HL-60 (cell line): ENCODE data around the gene OR10A2.

ENCODE experiments used
- DNase-seq, 2 experiments: peaks; one replicate each; pipeline ENCODE4 v3.0.0-alpha.2; 2010 to 2020; ENCODE audit warnings: low read depth in 1 of 2, low spot score in 1 of 2
- H3K27ac ChIP-seq: fragments of 250-450 bp; sonication (Bioruptor Pico); replicated peaks from 2 replicates; pipeline ENCODE4 v1.5.1; 2020; ENCODE audit warnings: mild to moderate bottlenecking, moderate library complexity
- H3K27me3 ChIP-seq: fragments of 250-450 bp; sonication (Bioruptor Pico); 2 replicates; pipeline ENCODE4 v1.5.1; 2021; ENCODE audit warnings: mild to moderate bottlenecking, moderate library complexity; ENCODE audit not compliant: insufficient read depth, poor library complexity, severe bottlenecking
- H3K4me3 ChIP-seq: replicated peaks from 2 replicates; pipeline ENCODE4 v1.5.1; 2011; ENCODE audit warnings: mild to moderate bottlenecking, control low read depth, low read length; ENCODE audit not compliant: insufficient read depth
- CTCF ChIP-seq: IDR thresholded peaks from one replicate; pipeline ENCODE4 v1.5.1; 2011; ENCODE audit warnings: low read length, control low read depth, inconsistent platforms; ENCODE audit not compliant: insufficient read depth
- GABPA ChIP-seq: IDR thresholded peaks from 2 replicates; pipeline ENCODE4 v1.6.1; 2012; ENCODE audit warnings: low read depth
- POLR2AphosphoS5 ChIP-seq: IDR thresholded peaks from 2 replicates; pipeline ENCODE4 v1.6.1; 2012; ENCODE audit warnings: low read depth
- REST ChIP-seq: IDR thresholded peaks from 2 replicates; pipeline ENCODE4 v1.6.1; 2012; ENCODE audit warnings: low read depth; ENCODE audit not compliant: insufficient replicate concordance
- SPI1 ChIP-seq: IDR thresholded peaks from 2 replicates; pipeline ENCODE4 v1.6.1; 2012; ENCODE audit warnings: low read depth, mild to moderate bottlenecking, borderline replicate concordance

The OR10A2 gene

GRCh38 chr11:6888830-6889229 lies 26.0 kb downstream of the OR10A2 start:
- Histone ChIP-seq H3K4me3 (no peak overlapping the region), H3K27me3 (no peaks in the 10 kb centered on the region), H3K27ac (no peak overlapping the region)
- no peak for DNase-seq
- TF ChIP-seq GABPA (no peak), POLR2AphosphoS5 (no peak), SPI1 (no peak), CTCF (no peak), REST (no peak)

GRCh38 chr11:6889835-6890234 lies 27.0 kb downstream of the OR10A2 start:
- no peaks in the 10 kb centered on the region for H3K27me3 ChIP-seq
- no peak for TF ChIP-seq SPI1
- no peak overlapping the region for H3K4me3 ChIP-seq
- no peak for DNase-seq
- H3K27ac ChIP-seq = no peak overlapping the region

- H3K27ac ChIP-seq = no peak within 1 kb of the TSS
- no peaks in the 10 kb centered on the region for H3K27me3 ChIP-seq
- DNase-seq = no peak
- H3K4me3 ChIP-seq = no peak within 1 kb of the TSS
- no peak for TF ChIP-seq SPI1
- TF ChIP-seq REST = no peak
- no peak for TF ChIP-seq POLR2AphosphoS5
- no peak for TF ChIP-seq GABPA
- no peak for TF ChIP-seq CTCF
These were observed 29.5 kb downstream of the OR10A2 start, which contains the start of gene OR2D2 for GRCh38 chr11:6892400-6892799. Gene OR2D2 (minus strand): TSS chr11:6892500. CDS start chr11:6892500, 0 bp downstream.

GRCh38 chr11:6894097-6894496 lies 31.2 kb downstream of the OR10A2 start:
- H3K27ac ChIP-seq = no peak overlapping the region
- TF ChIP-seq CTCF (no peak), SPI1 (no peak), REST (no peak), GABPA (no peak), POLR2AphosphoS5 (no peak)
- H3K4me3 ChIP-seq = no peak overlapping the region
- no peak for DNase-seq
- H3K27me3 ChIP-seq = no peaks in the 10 kb centered on the region
